ENCODE data around the gene GFM1.

GRCh38 chr3:158683230-158683962 is 39.1 kb downstream of the GFM1 start:
- TF ChIP-seq POLR2A (IDR thresholded peaks at IDR 0.05) (no peak), EP300 (IDR thresholded peaks at IDR 0.05) (no peak), CTCF (IDR thresholded peaks at IDR 0.05) (no peak)

Data from ovary (tissue), 3 donors.